ENCODE data around the gene WBP1.
A peak's percentile ranks its signal among the peaks of the same experiment; 100 is the strongest.

The WBP1 gene

GRCh38 chr2:74504591-74504990 is 46.4 kb downstream of the WBP1 start:
- no peak for DNase-seq

DNA sequence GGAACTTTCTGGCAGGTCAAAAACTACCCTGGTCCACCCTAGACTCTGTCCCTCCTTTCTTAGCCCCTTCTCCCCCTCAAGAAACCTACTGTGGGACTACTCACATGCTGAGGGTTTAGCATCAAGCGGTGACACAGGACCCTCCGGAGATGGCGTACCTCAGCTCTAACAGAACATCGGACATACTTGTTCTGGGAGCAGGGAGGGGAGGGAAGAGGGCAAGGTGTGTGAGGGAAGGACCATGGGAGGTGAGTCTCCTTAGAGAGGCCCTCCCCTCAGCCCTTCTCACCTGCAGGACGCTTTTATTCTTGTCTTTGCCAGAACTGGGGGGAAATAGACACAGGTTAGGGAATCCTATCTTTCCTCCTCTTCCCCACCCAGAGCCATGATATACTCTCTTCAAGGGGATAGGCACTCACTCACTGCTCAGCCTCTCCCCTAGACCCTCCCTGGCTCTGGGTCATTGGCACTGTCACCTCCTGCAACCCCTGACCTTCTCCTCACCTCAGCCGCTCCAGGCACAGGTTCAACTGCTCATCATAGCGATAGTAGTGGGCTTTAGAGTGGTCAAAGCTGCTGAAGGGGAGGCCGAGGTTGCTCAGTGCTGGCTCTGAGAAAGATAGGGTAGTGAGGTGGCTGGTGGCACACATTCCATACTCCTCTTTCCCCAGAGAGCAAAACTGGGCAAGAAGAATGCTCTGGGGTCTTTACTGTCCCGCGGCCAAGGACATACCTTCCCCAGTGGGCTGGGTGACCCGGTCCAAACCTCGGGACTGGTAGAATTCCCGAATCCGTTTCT is 47.4 kb downstream of the WBP1 start:
- DNase-seq: no peak

- peak; percentile 89 to 98 for DNase-seq
Observed at GRCh38 chr2:74507145-74507925, 49.1 kb downstream of the WBP1 start, which contains the start of gene PCGF1. Gene PCGF1 (minus strand): TSS chr2:74507695. CDS start chr2:74507668, 27 bp downstream.

GRCh38 chr2:74507926-74508520 is 49.8 kb downstream of the WBP1 start:
- DNase-seq: no peak

- no peak for DNase-seq
Observed at GRCh38 chr2:74510272-74510671, 52.0 kb downstream of the WBP1 start.

Measured in hippocampal formation (tissue), 2 donors.